Measurements from ENCODE around the gene FGD2. TPM values are rescaled to one million over a fixed set of nuclear protein-coding genes. Genes with fewer than 3 reads are reported as not detected.

FGD2 gene
- total RNA-seq, 1 donor from 2014 or later: not detected

DNA sequence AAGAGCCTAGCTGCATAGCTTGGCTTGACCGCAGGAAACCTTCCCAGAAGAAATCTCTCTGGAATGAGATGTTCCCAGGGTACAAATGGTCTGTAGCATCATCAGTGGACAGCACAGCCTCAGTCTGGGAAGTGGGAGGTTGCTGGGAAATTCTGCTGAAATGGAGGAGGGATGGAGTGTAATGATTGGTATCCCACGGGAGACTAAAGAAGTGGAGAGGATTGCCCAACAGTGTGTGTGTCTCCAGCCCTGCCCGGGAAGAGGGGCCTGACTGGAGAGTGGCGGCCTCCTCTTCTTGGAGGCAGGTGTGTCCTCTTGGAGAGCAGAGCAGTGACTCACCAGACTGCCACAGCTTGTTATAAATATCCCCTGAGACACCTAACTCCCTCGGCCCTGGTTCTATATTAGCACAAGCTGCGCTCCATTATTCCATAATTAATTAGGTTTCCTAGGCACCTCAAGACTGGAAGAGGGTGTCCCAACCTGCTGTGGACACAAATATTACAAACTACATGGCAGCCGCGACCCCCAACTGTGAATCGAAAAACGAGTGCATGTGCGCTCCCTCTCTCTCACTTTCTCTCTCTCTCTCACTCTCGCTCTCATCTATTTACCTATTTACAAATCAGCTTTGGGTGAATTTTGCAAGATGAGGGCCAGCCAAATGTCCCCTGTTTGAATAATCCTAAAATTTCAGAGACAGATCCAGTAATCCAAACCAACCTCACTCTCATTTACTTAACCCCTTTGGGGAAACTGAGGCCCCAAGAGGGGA is 68.8 kb downstream of the FGD2 start:
- Mint-ChIP-seq H3K4me1 (ENCODE audit: low read depth) (no peaks in the 10 kb centered on the region), H3K4me3 (ENCODE audit: low read depth) (no peak overlapping the region), H3K36me3 (ENCODE audit: insufficient read depth) (no peaks in the 10 kb centered on the region), H3K9me3 (ENCODE audit: low read depth) (no peaks in the 10 kb centered on the region), H3K27ac (no peak overlapping the region), H3K27me3 (no peaks in the 10 kb centered on the region)
- TF ChIP-seq, protein P1, sequence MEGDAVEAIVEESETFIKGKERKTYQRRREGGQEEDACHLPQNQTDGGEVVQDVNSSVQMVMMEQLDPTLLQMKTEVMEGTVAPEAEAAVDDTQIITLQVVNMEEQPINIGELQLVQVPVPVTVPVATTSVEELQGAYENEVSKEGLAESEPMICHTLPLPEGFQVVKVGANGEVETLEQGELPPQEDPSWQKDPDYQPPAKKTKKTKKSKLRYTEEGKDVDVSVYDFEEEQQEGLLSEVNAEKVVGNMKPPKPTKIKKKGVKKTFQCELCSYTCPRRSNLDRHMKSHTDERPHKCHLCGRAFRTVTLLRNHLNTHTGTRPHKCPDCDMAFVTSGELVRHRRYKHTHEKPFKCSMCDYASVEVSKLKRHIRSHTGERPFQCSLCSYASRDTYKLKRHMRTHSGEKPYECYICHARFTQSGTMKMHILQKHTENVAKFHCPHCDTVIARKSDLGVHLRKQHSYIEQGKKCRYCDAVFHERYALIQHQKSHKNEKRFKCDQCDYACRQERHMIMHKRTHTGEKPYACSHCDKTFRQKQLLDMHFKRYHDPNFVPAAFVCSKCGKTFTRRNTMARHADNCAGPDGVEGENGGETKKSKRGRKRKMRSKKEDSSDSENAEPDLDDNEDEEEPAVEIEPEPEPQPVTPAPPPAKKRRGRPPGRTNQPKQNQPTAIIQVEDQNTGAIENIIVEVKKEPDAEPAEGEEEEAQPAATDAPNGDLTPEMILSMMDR (IDR thresholded peaks at IDR 0.05; ENCODE audit: unreplicated experiment): no peak
- DNase-seq (ENCODE audit: low spot score, unreplicated experiment): no peak

DNA sequence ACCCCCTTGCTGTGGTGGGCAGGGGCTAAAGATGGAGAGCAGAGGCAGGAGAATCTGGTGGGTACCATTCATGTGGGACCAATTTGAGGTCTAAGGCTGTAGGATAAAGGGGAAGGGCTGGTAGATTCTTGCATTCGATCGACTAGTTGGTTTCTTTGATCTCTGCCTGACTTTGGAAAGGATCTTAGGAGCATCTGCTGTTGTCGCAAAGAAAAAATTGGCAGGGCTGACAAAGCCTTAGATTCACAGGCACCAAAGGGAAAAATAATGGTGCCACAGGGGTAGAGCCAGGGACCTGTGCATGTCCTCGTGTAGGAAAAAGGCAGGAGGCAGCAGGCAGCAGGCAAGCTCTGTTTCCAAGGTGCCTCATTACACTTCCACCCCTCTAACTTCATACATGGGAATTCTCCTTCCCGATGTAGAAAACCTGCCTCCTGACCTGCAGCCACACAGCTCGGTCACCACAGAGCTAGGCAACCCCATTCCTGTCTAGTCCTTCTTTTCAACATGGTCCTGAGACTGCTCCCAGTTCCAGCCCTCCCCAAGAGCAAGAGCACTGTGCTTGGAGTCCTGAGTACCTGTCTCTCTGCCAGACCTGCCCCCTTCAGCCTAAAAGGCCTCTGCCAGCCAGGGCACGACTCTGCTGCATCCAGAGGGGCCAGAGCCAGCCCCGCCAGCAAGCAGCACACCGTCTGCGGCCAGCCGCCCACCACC is 71.9 kb downstream of the FGD2 start:
- no peak overlapping the region for H3K4me3 Mint-ChIP-seq (ENCODE audit: low read depth)

DNA sequence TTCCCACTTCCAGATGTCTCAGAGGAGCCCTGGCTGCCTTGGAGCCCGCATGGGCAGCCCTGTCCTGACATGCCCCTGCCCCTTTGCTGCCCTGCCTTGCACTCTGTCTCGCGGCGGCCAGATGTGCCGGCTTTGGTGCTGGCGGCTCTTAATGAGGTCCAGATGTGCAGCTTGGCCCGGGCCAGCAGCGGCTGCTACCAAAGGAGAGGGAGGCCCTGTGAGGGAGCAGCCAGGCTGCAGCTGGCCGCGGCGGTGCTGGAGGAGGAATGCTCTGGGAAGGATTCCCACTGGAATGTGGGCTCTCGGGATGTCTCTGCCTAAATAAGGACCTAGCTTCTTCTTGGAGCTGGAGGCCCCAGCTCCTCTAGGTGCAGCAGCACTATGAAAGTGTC is 72.4 kb downstream of the FGD2 start:
- DNase-seq (ENCODE audit: low spot score, unreplicated experiment): no peak
- Mint-ChIP-seq H3K36me3 (ENCODE audit: insufficient read depth) (no peaks in the 10 kb centered on the region), H3K4me3 (ENCODE audit: low read depth) (no peak overlapping the region), H3K9me3 (ENCODE audit: low read depth) (no peaks in the 10 kb centered on the region), H3K4me1 (ENCODE audit: low read depth) (no peaks in the 10 kb centered on the region), H3K27me3 (no peaks in the 10 kb centered on the region), H3K27ac (no peak overlapping the region)
- TF ChIP-seq, protein P1 (IDR thresholded peaks at IDR 0.05; ENCODE audit: unreplicated experiment): no peak

More for the DNA sequence above, 71.9 kb downstream of the FGD2 start:
- H3K9me3 Mint-ChIP-seq (ENCODE audit: low read depth): no peaks in the 10 kb centered on the region
- no peaks in the 10 kb centered on the region for H3K36me3 Mint-ChIP-seq (ENCODE audit: insufficient read depth)
- no peaks in the 10 kb centered on the region for H3K27me3 Mint-ChIP-seq
- no peaks in the 10 kb centered on the region for H3K4me1 Mint-ChIP-seq (ENCODE audit: low read depth)
- H3K27ac Mint-ChIP-seq: peak overlapping the region; percentile 60
- DNase-seq (ENCODE audit: low spot score, unreplicated experiment): no peak
- TF ChIP-seq, protein P1 (IDR thresholded peaks at IDR 0.05; ENCODE audit: unreplicated experiment): no peak

Other genes with a start within 250 kb of the FGD2 start
- gene CPNE5, start 166.2 kb upstream of the FGD2 start, total RNA-seq: 0.16 and 0.24 TPM in 2 replicates
- 53.1 and 53.2 TPM in 2 replicates for gene PPIL1, start 130.9 kb upstream of the FGD2 start, total RNA-seq
- gene C6orf89, start 119.7 kb upstream of the FGD2 start, total RNA-seq: 29.9 and 31.7 TPM in 2 replicates
- gene PI16, start 50.9 kb upstream of the FGD2 start, total RNA-seq: not detected in 2 replicates
- 145 and 146 TPM in 2 replicates for gene MTCH1, start 19.5 kb upstream of the FGD2 start, total RNA-seq
- 19.5 and 19.7 TPM in 2 replicates for gene PIM1, start 164.5 kb downstream of the FGD2 start, total RNA-seq